OCI-M2 (cell line): Measurements from ENCODE around the gene CARF.
"Not testable (repeated sequence)": the region's sequence is repeated elsewhere in the genome, so short reads cannot be mapped to it uniquely, and the experiment has no call there.

Source experiments
- DNase-seq: peaks from one replicate; lab custom pipeline; 2025; ENCODE audit not compliant: unreplicated experiment; lab: John Stamatoyannopoulos, UW

Gene CARF, protein sequence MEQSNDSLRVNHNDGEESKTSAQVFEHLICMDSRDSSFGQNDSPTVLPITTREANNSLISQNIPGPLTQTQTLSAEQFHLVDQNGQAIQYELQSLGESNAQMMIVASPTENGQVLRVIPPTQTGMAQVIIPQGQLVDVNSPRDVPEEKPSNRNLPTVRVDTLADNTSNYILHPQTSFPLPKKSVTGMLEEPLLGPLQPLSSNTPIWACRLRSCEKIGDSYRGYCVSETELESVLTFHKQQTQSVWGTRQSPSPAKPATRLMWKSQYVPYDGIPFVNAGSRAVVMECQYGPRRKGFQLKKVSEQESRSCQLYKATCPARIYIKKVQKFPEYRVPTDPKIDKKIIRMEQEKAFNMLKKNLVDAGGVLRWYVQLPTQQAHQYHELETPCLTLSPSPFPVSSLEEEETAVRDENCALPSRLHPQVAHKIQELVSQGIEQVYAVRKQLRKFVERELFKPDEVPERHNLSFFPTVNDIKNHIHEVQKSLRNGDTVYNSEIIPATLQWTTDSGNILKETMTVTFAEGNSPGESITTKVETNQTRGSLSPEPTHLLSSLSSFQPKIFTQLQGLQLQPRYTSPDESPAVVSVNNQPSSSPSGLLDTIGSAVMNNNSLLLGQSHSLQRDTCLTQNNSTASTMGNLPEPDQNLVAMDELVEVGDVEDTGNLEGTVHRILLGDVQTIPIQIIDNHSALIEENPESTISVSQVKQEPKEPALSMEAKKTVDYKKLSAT

GRCh38 chr2:202911512-202912341 lies at the start of gene CARF, which contains the start of gene WDR12:
CARF (plus strand) TSS chr2:202912275; CDS start chr2:202941903, 29,628 bp downstream.
WDR12 (minus strand) TSS chr2:202911673; CDS start chr2:202911476, 197 bp downstream.
- peak; percentile 31 for DNase-seq

DNA sequence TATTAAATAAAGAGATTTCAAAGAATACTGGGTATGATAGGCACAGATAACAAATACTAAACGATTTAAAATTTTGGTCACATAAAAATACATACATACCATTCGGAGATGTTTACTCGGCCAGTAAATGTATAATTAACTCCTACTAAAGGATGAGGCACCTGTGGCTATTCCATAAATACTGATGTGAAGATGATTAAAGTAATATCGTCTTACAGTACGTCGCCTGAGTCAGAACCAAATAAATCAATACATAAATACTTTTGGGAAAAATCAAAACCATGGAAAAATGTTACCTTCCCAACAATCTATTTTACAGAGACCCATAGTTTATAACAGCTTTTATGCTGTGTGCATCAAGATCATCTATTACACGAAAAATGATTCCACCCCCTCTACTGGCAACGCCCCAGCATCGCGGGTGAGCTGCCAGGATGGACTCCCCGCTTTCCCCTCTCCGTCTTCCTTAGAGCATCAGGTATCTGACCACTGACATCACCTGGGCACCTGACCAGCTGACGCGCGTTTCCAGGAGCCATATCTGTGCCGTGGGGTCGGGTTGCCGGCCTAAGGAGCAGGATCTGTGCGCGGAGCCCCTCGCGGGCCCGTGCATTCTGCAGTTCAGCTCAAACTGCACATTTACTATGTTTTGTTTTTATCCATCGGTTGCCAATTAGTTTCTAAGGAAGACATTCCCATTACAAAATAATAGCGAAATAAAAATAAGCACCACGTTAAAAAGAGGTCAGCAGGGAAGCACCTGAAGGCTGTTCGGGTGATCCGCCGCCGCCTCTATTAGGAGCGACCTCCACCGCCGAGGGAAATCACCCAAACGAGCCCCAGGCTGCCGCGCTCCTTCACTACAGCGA lies 41.4 kb upstream of the CARF start:
- no peak for DNase-seq

- DNase-seq = no peak
Measured at GRCh38 chr2:202871300-202872141, 40.6 kb upstream of the CARF start, which contains the start of gene ICA1L. ICA1L (minus strand) TSS chr2:202871766; CDS start chr2:202829009, 42,757 bp downstream.

DNA sequence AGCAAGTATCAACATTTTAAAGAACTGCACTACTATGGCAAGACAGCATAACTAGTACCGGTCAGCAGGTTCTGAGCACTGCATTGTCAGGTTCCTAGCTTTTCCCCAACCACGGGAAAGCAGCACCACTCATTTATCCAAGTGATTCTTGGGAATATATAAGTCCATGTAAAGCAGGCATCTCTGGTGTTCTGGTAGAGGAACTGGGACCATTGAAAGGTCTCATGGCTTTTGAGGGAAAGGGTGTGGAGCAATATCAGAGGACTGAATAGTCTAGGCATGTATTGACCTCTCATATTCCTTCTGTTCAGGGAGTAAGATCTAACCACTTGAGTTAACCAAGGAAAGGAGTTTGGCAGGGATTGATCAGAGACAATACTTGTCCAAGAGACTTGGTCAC lies 34.4 kb upstream of the CARF start:
- no peak for DNase-seq

GRCh38 chr2:202881570-202881969 lies 30.5 kb upstream of the CARF start:
- DNase-seq = no peak

GRCh38 chr2:202883987-202884675 lies 27.9 kb upstream of the CARF start:
- DNase-seq = no peak

DNA sequence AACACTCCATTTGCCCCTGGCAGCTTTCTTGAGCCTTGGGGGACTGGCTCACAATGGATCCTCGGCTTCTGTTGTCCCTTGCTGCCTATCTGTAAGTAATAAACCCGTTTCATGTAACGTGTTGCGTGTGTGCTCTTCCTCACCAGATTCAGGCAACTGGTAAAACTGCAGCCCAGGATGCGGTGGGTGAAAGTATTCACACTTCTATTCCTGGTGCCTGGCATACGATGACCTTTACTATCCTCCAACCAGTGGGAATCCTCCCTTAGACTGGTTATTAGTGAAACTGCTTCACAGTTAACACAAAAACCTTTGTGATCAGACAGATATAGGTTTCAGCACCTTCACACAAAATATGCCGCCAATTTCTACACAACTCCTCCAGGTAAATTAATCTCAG lies 26.9 kb upstream of the CARF start:
- no peak for DNase-seq

DNA sequence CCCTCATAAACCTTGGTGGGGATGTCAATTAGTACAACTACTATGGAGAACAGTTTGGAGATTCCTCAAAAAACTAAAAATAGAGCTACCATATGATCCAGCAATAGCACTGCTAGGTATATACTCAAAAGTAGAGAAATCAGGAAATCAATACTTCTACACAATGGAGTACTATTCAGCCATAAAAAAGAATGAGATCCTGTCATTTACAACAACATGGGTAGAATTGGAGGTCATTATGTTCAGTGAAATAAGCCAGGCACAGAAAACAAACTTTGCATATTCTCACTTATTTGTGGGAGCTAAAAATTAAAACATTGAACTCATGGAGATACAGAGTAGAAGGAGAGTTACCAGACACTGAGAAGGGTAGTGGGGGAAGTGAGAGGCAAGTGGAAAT lies 6.6 kb upstream of the CARF start:
- not testable (repeated sequence) for DNase-seq

- DNase-seq = no peak
Measured at GRCh38 chr2:202908186-202908585, 3.9 kb upstream of the CARF start.

- DNase-seq = no peak
Measured at GRCh38 chr2:202909394-202910192, 2.5 kb upstream of the CARF start.

GRCh38 chr2:202910250-202910649 lies 1.8 kb upstream of the CARF start:
- DNase-seq = not testable (repeated sequence)

DNA sequence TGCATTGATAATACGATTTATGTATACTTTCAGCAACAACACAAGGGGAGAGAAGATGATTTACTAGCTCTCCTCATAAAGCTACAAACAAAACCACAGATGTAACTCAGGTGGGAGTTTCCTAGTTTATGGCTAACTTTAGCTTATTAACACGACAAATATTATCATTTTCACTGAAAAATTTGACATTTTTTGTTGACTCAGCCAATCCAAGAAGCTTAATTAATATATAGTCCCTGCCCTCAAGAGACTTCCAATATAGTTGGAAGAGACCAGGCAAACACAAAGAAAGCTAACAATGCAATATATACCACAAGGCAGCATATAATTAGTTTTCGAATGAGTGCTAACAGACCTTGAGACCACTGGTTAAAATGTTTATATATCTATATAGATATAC lies 1.4 kb upstream of the CARF start:
- no peak for DNase-seq

GRCh38 chr2:202911203-202911511 lies 918 bp upstream of the CARF start:
- DNase-seq = no peak

GRCh38 chr2:202912342-202913201 lies 497 bp downstream of the CARF start:
- not testable (repeated sequence) for DNase-seq

- no peak for DNase-seq
Measured at GRCh38 chr2:202918860-202919259, 6.8 kb downstream of the CARF start.

DNA sequence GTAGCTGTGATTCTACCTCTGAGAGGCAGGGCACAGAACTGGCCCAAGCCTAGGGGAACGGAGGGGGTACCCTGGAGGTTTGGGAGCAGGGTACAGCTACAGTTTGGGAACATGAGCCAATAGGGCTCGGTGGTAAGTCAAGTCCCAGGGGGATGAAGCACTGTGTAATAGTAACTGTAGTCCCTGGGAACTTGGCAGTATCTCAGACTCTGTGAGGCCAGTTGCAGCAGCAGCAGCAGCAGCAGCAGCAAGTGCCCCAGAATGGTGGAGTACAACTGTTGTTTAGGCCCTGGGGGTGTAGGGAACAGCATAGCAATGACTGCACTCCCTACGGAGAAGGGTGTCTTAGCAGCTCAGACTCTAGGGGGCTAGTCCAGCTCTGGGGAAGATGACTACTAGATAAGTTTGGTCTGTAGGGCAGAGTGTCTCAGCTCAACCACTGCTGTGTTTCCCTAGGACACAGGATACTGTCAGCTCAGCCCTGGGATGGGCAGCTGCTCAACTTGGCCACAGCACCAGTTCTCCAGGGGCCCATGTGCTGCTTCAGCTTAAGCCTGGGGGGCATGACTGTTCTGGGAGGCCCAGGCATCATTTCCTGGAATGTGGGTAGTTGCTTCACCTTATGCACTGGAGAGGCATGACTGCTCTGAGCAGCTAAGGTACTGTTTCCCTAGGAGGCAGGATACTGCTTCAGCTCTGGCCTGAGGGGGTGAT lies 20.5 kb downstream of the CARF start:
- no peak for DNase-seq

- DNase-seq = no peak
Measured at GRCh38 chr2:202933139-202933510, 21.1 kb downstream of the CARF start.
